GM12878 (cell line): ENCODE measurements around the gene SSR1. TPM values are rescaled to one million over a fixed set of nuclear protein-coding genes. Genes with fewer than 3 reads are reported as not detected.

Experiments used
- ATAC-seq: fragments of 200-7000 bp; cut with Tn5 transposase; 3 replicates; pipeline ENCODE4 v1.9.1; 2020; ENCODE audit warnings: mild to moderate bottlenecking, moderate library complexity
- BruUV-seq: library from RNA; stranded (reverse); fragments of 400-500 nt; replicated peaks from 2 replicates; lab custom pipeline; 2021; lab: Mats Ljungman, UMichigan
- CTCF ChIA-PET: fragments of 300-600 bp; sonication (Branson Sonifier 250); formaldehyde crosslinking; extraction: SDS; loops from one replicate; lab custom pipeline; 2021; ENCODE audit warnings: inconsistent platforms; lab: Yijun Ruan, JAX
- POLR2A ChIA-PET: fragments of 350-600 bp; formaldehyde crosslinking; extraction: SDS; loops from one replicate; lab custom pipeline; 2021; ENCODE audit warnings: inconsistent platforms; lab: Charles Lee
- RAD21 ChIA-PET: fragments of 300-600 bp; sonication (Branson Sonifier 250); formaldehyde crosslinking; loops from one replicate; lab custom pipeline; 2023; ENCODE audit warnings: antibody characterized with exemption; ENCODE audit not compliant: unreplicated experiment; lab: Charles Lee
- SMC1A ChIA-PET: fragments of 300-600 bp; sonication (Branson Sonifier 250); formaldehyde crosslinking; loops from one replicate; lab custom pipeline; 2023; ENCODE audit not compliant: unreplicated experiment, uncharacterized antibody; lab: Charles Lee
- DNase-seq: peaks from one replicate; pipeline ENCODE4 v3.0.0-alpha.2; 2011; ENCODE audit warnings: low read depth, low spot score
- FAIRE-seq: peaks from 3 replicates; lab custom pipeline; 2011; peaks lifted over from hg19 to GRCh38; lab: Jason Lieb, UNC
- H2AFZ ChIP-seq: 2 replicates; pipeline ENCODE4 v1.6.0; 2011; ENCODE audit warnings: low read depth, low read length, control low read depth; ENCODE audit not compliant: control insufficient read depth
- H3K27ac ChIP-seq: 2 replicates; pipeline ENCODE4 v1.5.1; 2011; ENCODE audit warnings: control low read depth; ENCODE audit not compliant: control insufficient read depth, insufficient read depth
- H3K27me3 ChIP-seq, 2 experiments: replicated peaks in 1 of 2; 2 replicates each; pipeline versions ENCODE4 v1.6.0 to v1.6.1; 2011; ENCODE audit warnings: low read length in 1 of 2; ENCODE audit not compliant: control insufficient read depth in 2 of 2, insufficient read depth in 2 of 2
- H3K36me3 ChIP-seq, 2 experiments: 2 replicates each; pipeline ENCODE4 v1.5.1; 2011; ENCODE audit warnings: low read length in 1 of 2; ENCODE audit not compliant: control insufficient read depth in 2 of 2, insufficient read depth in 2 of 2
- H3K4me1 ChIP-seq: 2 replicates; pipeline ENCODE4 v1.6.1; 2011; ENCODE audit warnings: mild to moderate bottlenecking, low read length, moderate library complexity, mixed read lengths; ENCODE audit not compliant: control insufficient read depth, insufficient read depth
- H3K4me2 ChIP-seq: 2 replicates; pipeline ENCODE4 v1.6.0; 2011; ENCODE audit warnings: control low read depth; ENCODE audit not compliant: control insufficient read depth, insufficient read depth
- H3K4me3 ChIP-seq: fragments of 200-600 bp; sonication (generic); 2 replicates; pipeline ENCODE4 v1.5.1; 2016
- H3K79me2 ChIP-seq: 2 replicates; pipeline ENCODE4 v1.6.0; 2011; ENCODE audit warnings: low read length; ENCODE audit not compliant: control insufficient read depth, insufficient read depth
- H3K9ac ChIP-seq: 2 replicates; pipeline ENCODE4 v1.8.0; 2011; ENCODE audit warnings: low read length, control low read depth, mixed read lengths; ENCODE audit not compliant: control insufficient read depth, insufficient read depth
- H3K9me3 ChIP-seq: replicated peaks from 3 replicates; pipeline ENCODE4 v1.5.1; 2011; ENCODE audit warnings: mild to moderate bottlenecking, low read length; ENCODE audit not compliant: control insufficient read depth, insufficient read depth
- H4K20me1 ChIP-seq: 2 replicates; pipeline ENCODE4 v1.6.0; 2011; ENCODE audit not compliant: control insufficient read depth, insufficient read depth
- BCLAF1 ChIP-seq: fragments of 450-650 bp; IDR thresholded peaks from 2 replicates; pipeline ENCODE4 v1.6.1; 2017; ENCODE audit warnings: antibody characterized with exemption, mild to moderate bottlenecking, moderate library complexity
- E4F1 ChIP-seq: fragments of 450-650 bp; IDR thresholded peaks from 2 replicates; pipeline ENCODE4 v1.6.1; 2018; ENCODE audit warnings: borderline replicate concordance, mild to moderate bottlenecking; ENCODE audit not compliant: partially characterized antibody
- IKZF2 ChIP-seq, 2 experiments: fragments of 450-650 bp; IDR thresholded peaks; 2 replicates each; pipeline ENCODE4 v1.6.1; 2017; ENCODE audit warnings: mild to moderate bottlenecking in 2 of 2, moderate library complexity in 2 of 2
- MEF2A ChIP-seq: IDR thresholded peaks from 2 replicates; pipeline ENCODE4 v1.6.1; 2011; ENCODE audit warnings: low read depth, mild to moderate bottlenecking, low read length, moderate library complexity; ENCODE audit not compliant: insufficient read depth
- RAD51 ChIP-seq: fragments of 450-650 bp; IDR thresholded peaks from 2 replicates; pipeline ENCODE4 v1.6.1; 2016; ENCODE audit warnings: moderate library complexity, mild to moderate bottlenecking, inconsistent platforms
- RELB ChIP-seq: fragments of 450-650 bp; IDR thresholded peaks from 2 replicates; pipeline ENCODE4 v1.6.1; 2017; ENCODE audit warnings: low read depth, mild to moderate bottlenecking, moderate library complexity
- SMAD1 ChIP-seq: fragments of 450-650 bp; IDR thresholded peaks from 2 replicates; pipeline ENCODE4 v1.6.1; 2018; ENCODE audit warnings: mild to moderate bottlenecking, low read depth; ENCODE audit not compliant: partially characterized antibody
- USF1 ChIP-seq: IDR thresholded peaks from 2 replicates; pipeline ENCODE4 v1.6.1; 2011; ENCODE audit warnings: borderline replicate concordance, low read depth, mild to moderate bottlenecking, moderate library complexity, mixed read lengths, low read length; ENCODE audit not compliant: insufficient read depth; ENCODE audit errors: extremely low read length
- WGBS: methylation state at CpG from one replicate; pipeline ENCODE4 v1.1.6; 2016; ENCODE audit warnings: low lambda C conversion rate; ENCODE audit not compliant: insufficient replicate concordance, insufficient coverage; ENCODE audit errors: missing lambda C conversion rate; 5-methylcytosine and 5-hydroxymethylcytosine counted together
- in situ Hi-C: fragments of 300-500 bp; cut with MboI; formaldehyde crosslinking; loops from 9 replicates; pipeline ENCODE4 v1.14.3; 2018; ENCODE audit warnings: mixed read lengths
- intact Hi-C: fragments of 100-400 bp; cut with micrococcal nuclease; formaldehyde crosslinking; loops from one replicate; pipeline ENCODE4 v1.14.2; 2022; ENCODE audit not compliant: unreplicated experiment
- polyA plus RNA-seq, 11 experiments: library from polyadenylated mRNA; depleted of rRNA in 4 of 11; unstranded in 6 of 11; stranded (reverse) in 5 of 11; fragments of >200 nt; fragmentation: Nextera tagmentation in 4 of 11; fragmentation: Illumina TruSeq in 1 of 11; extraction: Ambion mirVana in 4 of 11; extraction: Trizol in 1 of 11; gene quantifications; 1 replicate in 1 of 11; 2 replicates in 10 of 11; pipeline versions ENCODE4 v1.2.1 to v1.2.3, GENCODE V29; 2011 to 2016; ENCODE audit warnings: inconsistent platforms in 2 of 11, missing spikeins in 2 of 11, low read depth in 1 of 11
- total RNA-seq, 4 experiments: library from RNA; depleted of rRNA in 3 of 4; stranded (reverse); fragments of >200 nt in 3 of 4; fragmentation: Illumina TruSeq in 1 of 4; extraction: Trizol in 1 of 4; gene quantifications; 2 replicates each; pipeline versions ENCODE4 v1.2.1 to v1.2.3, GENCODE V29; 2013 to 2021

SSR1 gene
- total and polyA plus RNA-seq, 10 of the 15 experiments (the other 5 are each of a cell fraction or from before 2014, with no cell fraction given) = 42.0 to 209 (median 128) TPM

- peaks cover 38% of the 10 kb centered on the region for H3K79me2 ChIP-seq
- ChIA-PET CTCF (interaction anchor here (2.0 to 2.7 kb wide), 2 partner anchors 10 to 39 kb away, joined by 6 to 15 read pairs; no protein-coding TSS in a partner anchor), POLR2A (interaction anchor here (1.4 to 1.9 kb wide), 2 partner anchors 10 to 37 kb away, joined by 4 to 14 read pairs; no protein-coding TSS in a partner anchor), RAD21 (interaction anchor here (0.8 to 2.4 kb wide), 2 partner anchors 37 to 38 kb away, joined by 4 to 8 read pairs; no protein-coding TSS in a partner anchor)
- no peak overlapping the region for H3K4me2 ChIP-seq
- in situ Hi-C loops (no loop called here), intact Hi-C loops (loop anchor here (10.0 kb wide), 1 partner anchor 730 kb away; the partner anchor contains the start of gene LY86)
- BruUV-seq = no TSS peak
- H3K9ac ChIP-seq = no peak overlapping the region
- H3K36me3 ChIP-seq = peaks cover 0 to 7% of the 10 kb centered on the region in 2 experiments; a peak in 1 of 4 replicates
- DNase-seq = no peak
- ATAC-seq = no peak
- H3K4me3 ChIP-seq = no peak overlapping the region
- no peaks in the 10 kb centered on the region for H3K27me3 ChIP-seq
- H3K9me3 ChIP-seq = peaks cover 5% of the 10 kb centered on the region; the same call in 2 of the 3 replicates
- H4K20me1 ChIP-seq = no peaks in the 10 kb centered on the region
- WGBS = 81% methylated on average over 7 of the region's 7 CpGs
- TF ChIP-seq SMAD1 (no peak), BCLAF1 (no peak), RAD51 (no peak), E4F1 (no peak), MEF2A (no peak), IKZF2 (IDR thresholded peaks at IDR 0.05) (no peak), USF1 (no peak), RELB (no peak)
- TF ChIP-seq, all 136 proteins: peak for 0
- no peak for FAIRE-seq
- H3K27ac ChIP-seq = no peak overlapping the region
- SMC1A ChIA-PET = interaction anchor here (1.3 to 3.4 kb wide), 3 partner anchors 10 to 36 kb away, joined by 4 to 16 read pairs (median 5); no protein-coding TSS in a partner anchor
- no peak overlapping the region for H2AFZ ChIP-seq
- peaks cover 6% of the 10 kb centered on the region for H3K4me1 ChIP-seq
Measured at GRCh38 chr6:7314414-7314813, 1.4 kb upstream of the SSR1 start.
